ENCODE results near the gene LIPA. TPM values are rescaled to one million over a fixed set of nuclear protein-coding genes. Genes with fewer than 3 reads are reported as not detected.

The LIPA gene
- total RNA-seq, 1 experiment from 2014 or later, result 47.3 TPM

DNA sequence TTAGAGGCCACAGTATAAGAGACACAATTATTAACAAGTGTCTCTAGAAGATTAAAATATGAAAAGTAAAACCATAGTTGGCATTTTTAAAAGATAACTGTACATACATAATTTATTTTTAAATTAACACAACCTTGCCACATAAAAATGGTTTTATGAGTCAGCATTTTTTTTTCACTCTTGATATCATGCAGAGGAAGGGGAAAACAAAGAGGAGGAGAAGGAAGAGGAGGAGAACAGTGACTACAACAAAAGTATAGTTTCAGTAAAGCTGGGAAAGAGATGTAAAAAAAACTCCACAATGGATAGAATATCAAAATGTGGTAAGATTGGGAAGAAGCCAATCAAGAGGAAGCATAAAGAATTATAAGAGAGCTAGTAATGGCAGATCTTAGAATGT is 78.5 kb downstream of the LIPA start:
- DNase-seq (ENCODE audit: low spot score) (no peak), ATAC-seq (no peak)
- Mint-ChIP-seq H3K4me3 (no peak overlapping the region), H3K36me3 (no peaks in the 10 kb centered on the region), H3K27me3 (ENCODE audit: low read depth) (no peaks in the 10 kb centered on the region), H3K27ac (peak overlapping the region; percentile 19; the same call in 1 of the 2 replicates), H3K9me3 (no peaks in the 10 kb centered on the region), H3K4me1 (peaks cover 18% of the 10 kb centered on the region)
- CTCF ChIA-PET, result no interaction called here
- TF ChIP-seq NR3C1 (CRISPR knock-in tag; conservative IDR thresholded peaks at IDR 0.05; ENCODE audit: low read depth) (no peak), ESRRA (CRISPR knock-in tag; IDR thresholded peaks at IDR 0.05; ENCODE audit: borderline replicate concordance) (no peak), ELF4 (CRISPR knock-in tag; IDR thresholded peaks at IDR 0.05; ENCODE audit: low read depth) (no peak), FOXP1 (CRISPR knock-in tag; IDR thresholded peaks at IDR 0.05; ENCODE audit: borderline replicate concordance) (no peak), RORB (CRISPR knock-in tag; IDR thresholded peaks at IDR 0.05) (no peak), HMGA2 (CRISPR knock-in tag; IDR thresholded peaks at IDR 0.05) (no peak), E2F4 (CRISPR knock-in tag; IDR thresholded peaks at IDR 0.05; ENCODE audit: borderline replicate concordance, low read depth) (no peak), FOXP4 (CRISPR knock-in tag; IDR thresholded peaks at IDR 0.05) (no peak)
- TF ChIP-seq, protein P1, sequence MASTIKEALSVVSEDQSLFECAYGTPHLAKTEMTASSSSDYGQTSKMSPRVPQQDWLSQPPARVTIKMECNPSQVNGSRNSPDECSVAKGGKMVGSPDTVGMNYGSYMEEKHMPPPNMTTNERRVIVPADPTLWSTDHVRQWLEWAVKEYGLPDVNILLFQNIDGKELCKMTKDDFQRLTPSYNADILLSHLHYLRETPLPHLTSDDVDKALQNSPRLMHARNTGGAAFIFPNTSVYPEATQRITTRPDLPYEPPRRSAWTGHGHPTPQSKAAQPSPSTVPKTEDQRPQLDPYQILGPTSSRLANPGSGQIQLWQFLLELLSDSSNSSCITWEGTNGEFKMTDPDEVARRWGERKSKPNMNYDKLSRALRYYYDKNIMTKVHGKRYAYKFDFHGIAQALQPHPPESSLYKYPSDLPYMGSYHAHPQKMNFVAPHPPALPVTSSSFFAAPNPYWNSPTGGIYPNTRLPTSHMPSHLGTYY (CRISPR knock-in tag; IDR thresholded peaks at IDR 0.05), result no peak
- TF ChIP-seq, protein P2, sequence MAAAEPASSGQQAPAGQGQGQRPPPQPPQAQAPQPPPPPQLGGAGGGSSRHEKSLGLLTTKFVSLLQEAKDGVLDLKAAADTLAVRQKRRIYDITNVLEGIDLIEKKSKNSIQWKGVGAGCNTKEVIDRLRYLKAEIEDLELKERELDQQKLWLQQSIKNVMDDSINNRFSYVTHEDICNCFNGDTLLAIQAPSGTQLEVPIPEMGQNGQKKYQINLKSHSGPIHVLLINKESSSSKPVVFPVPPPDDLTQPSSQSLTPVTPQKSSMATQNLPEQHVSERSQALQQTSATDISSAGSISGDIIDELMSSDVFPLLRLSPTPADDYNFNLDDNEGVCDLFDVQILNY (CRISPR knock-in tag; IDR thresholded peaks at IDR 0.05), result no peak
- POLR2A ChIA-PET, result no interaction called here

- ChIA-PET CTCF (no interaction called here), POLR2A (no interaction called here)
- no peak for DNase-seq (ENCODE audit: low spot score)
- H3K27ac Mint-ChIP-seq, result no peak overlapping the region
- TF ChIP-seq, protein P3, sequence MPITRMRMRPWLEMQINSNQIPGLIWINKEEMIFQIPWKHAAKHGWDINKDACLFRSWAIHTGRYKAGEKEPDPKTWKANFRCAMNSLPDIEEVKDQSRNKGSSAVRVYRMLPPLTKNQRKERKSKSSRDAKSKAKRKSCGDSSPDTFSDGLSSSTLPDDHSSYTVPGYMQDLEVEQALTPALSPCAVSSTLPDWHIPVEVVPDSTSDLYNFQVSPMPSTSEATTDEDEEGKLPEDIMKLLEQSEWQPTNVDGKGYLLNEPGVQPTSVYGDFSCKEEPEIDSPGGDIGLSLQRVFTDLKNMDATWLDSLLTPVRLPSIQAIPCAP (CRISPR knock-in tag; IDR thresholded peaks at IDR 0.05), result no peak
- TF ChIP-seq ESRRA (CRISPR knock-in tag; IDR thresholded peaks at IDR 0.05; ENCODE audit: borderline replicate concordance) (no peak), IRF2 (CRISPR knock-in tag; IDR thresholded peaks at IDR 0.05; ENCODE audit: borderline replicate concordance, low read depth) (no peak), RELA (CRISPR knock-in tag; IDR thresholded peaks at IDR 0.05; ENCODE audit: borderline replicate concordance) (no peak), FOXP4 (CRISPR knock-in tag; IDR thresholded peaks at IDR 0.05) (no peak), HMGA2 (CRISPR knock-in tag; IDR thresholded peaks at IDR 0.05) (no peak), ZNF317 (CRISPR knock-in tag; IDR thresholded peaks at IDR 0.05; ENCODE audit: borderline replicate concordance, low read depth) (no peak), ZNF121 (CRISPR knock-in tag; IDR thresholded peaks at IDR 0.05) (no peak)
- no peak; the same call in 1 of the 2 replicates for ATAC-seq
- H3K27me3 Mint-ChIP-seq (ENCODE audit: low read depth), result no peaks in the 10 kb centered on the region
- H3K9me3 Mint-ChIP-seq, result no peaks in the 10 kb centered on the region
- no peaks in the 10 kb centered on the region for H3K36me3 Mint-ChIP-seq
- no peak overlapping the region for H3K4me3 Mint-ChIP-seq
- peaks cover 18% of the 10 kb centered on the region for H3K4me1 Mint-ChIP-seq
Measured at GRCh38 chr10:89171996-89172395, 79.6 kb downstream of the LIPA start.
